A549 (cell line): Measurements from ENCODE around the gene TMEM182. TPM values are rescaled to one million over a fixed set of nuclear protein-coding genes. Genes with fewer than 3 reads are reported as not detected.

Source experiments
- ATAC-seq, 2 experiments: fragments of 200-7000 bp in 1 of 2; fragments of >200 bp in 1 of 2; cut with Nextera tagmentation in 1 of 2; cut with Tn5 transposase in 1 of 2; 3 replicates each; pipeline versions ENCODE4 v1.8.0 to v1.9.1; 2018 to 2020; ENCODE audit warnings: mild to moderate bottlenecking in 1 of 2, moderate library complexity in 1 of 2
- CTCF ChIA-PET: fragments of 300-600 bp; sonication (Branson Sonifier 250); formaldehyde crosslinking; extraction: SDS; loops from one replicate; lab custom pipeline; 2021; ENCODE audit warnings: antibody characterized with exemption, inconsistent platforms; lab: Yijun Ruan, JAX
- POLR2A ChIA-PET: fragments of 350-600 bp; formaldehyde crosslinking; extraction: SDS; loops from one replicate; lab custom pipeline; 2021; ENCODE audit warnings: antibody characterized with exemption, inconsistent platforms; lab: Yijun Ruan, JAX
- DNase-seq, 2 experiments: peaks; one replicate each; pipeline versions ENCODE4 v3.0.0 to v3.0.0-alpha.2; 2011 to 2016; ENCODE audit warnings: low read depth in 1 of 2, low spot score in 1 of 2
- FAIRE-seq: peaks from 2 replicates; lab custom pipeline; 2011; peaks lifted over from hg19 to GRCh38; lab: Jason Lieb, UNC
- H3K27ac ChIP-seq, 2 experiments: fragments of >200 bp; sonication (Bioruptor Twin); formaldehyde crosslinking; 3 replicates each; pipeline ENCODE4 v1.5.1; 2016 to 2017
- H3K4me1 ChIP-seq: fragments of >200 bp; sonication (Bioruptor Twin); formaldehyde crosslinking; 3 replicates; pipeline ENCODE4 v1.6.1; 2016
- H3K4me2 ChIP-seq: fragments of >200 bp; sonication (Bioruptor Twin); formaldehyde crosslinking; 3 replicates; pipeline ENCODE4 v1.6.1; 2016
- H3K4me3 ChIP-seq: fragments of >200 bp; sonication (Bioruptor Twin); formaldehyde crosslinking; 3 replicates; pipeline ENCODE4 v1.5.1; 2016
- H3K9me3 ChIP-seq: fragments of >200 bp; sonication (Bioruptor Twin); formaldehyde crosslinking; 3 replicates; pipeline ENCODE4 v1.6.1; 2016
- CBX2 ChIP-seq: fragments of 200-600 bp; sonication (generic); IDR thresholded peaks from 2 replicates; pipeline ENCODE4 v1.6.1; 2016; ENCODE audit warnings: low read depth, mild to moderate bottlenecking, borderline replicate concordance
- CBX8 ChIP-seq: fragments of 200-600 bp; sonication (generic); IDR thresholded peaks from 2 replicates; pipeline ENCODE4 v1.6.1; 2016
- CEBPB ChIP-seq, 2 experiments: fragments of >200 bp in 1 of 2; sonication (Bioruptor Twin) in 1 of 2; formaldehyde crosslinking in 1 of 2; IDR thresholded peaks; 2 replicates each; pipeline ENCODE4 v1.6.1; 2012 to 2016
- EHF ChIP-seq: fragments of 250-450 bp; sonication (Bioruptor Pico); IDR thresholded peaks from 2 replicates; pipeline ENCODE4 v1.5.0; 2020; ENCODE audit warnings: mild to moderate bottlenecking
- ESRRA ChIP-seq: fragments of 150-350 bp; IDR thresholded peaks from 2 replicates; pipeline ENCODE4 v1.6.1; 2014; ENCODE audit warnings: mild to moderate bottlenecking, low read length, borderline replicate concordance
- FOSB ChIP-seq: fragments of 250-450 bp; sonication (Bioruptor Pico); IDR thresholded peaks from 2 replicates; pipeline ENCODE4 v1.5.0; 2020; ENCODE audit warnings: mild to moderate bottlenecking, moderate library complexity
- FOSL2 ChIP-seq, 2 experiments: fragments of 450-650 bp in 1 of 2; fragments of >200 bp in 1 of 2; sonication (Bioruptor Twin) in 1 of 2; formaldehyde crosslinking; IDR thresholded peaks; 2 replicates each; pipeline versions ENCODE4 v1.5.0 to v1.6.1; 2016 to 2020; ENCODE audit warnings: mild to moderate bottlenecking in 1 of 2, moderate library complexity in 1 of 2
- FOXS1 ChIP-seq: fragments of 250-450 bp; sonication (Bioruptor Pico); IDR thresholded peaks from 2 replicates; pipeline ENCODE4 v1.5.0; 2020; ENCODE audit warnings: mild to moderate bottlenecking, moderate library complexity
- HOXA7 ChIP-seq: fragments of 250-450 bp; sonication (Bioruptor Pico); IDR thresholded peaks from 2 replicates; pipeline ENCODE4 v1.5.0; 2020; ENCODE audit warnings: mild to moderate bottlenecking, moderate library complexity
- JUN ChIP-seq, 2 experiments: fragments of >200 bp; sonication (Bioruptor Twin); formaldehyde crosslinking; IDR thresholded peaks; 2 replicates in 1 of 2; 3 replicates in 1 of 2; pipeline ENCODE4 v1.6.1; 2016 to 2017
- JUNB ChIP-seq: fragments of >200 bp; sonication (Bioruptor Twin); formaldehyde crosslinking; IDR thresholded peaks from 2 replicates; pipeline ENCODE4 v1.6.1; 2016
- MAZ ChIP-seq: fragments of 150-350 bp; IDR thresholded peaks from 2 replicates; pipeline ENCODE4 v1.6.1; 2014; ENCODE audit warnings: antibody characterized with exemption, low read depth, low read length, borderline replicate concordance
- TFCP2L1 ChIP-seq: fragments of 250-450 bp; sonication (Bioruptor Pico); IDR thresholded peaks from 2 replicates; pipeline ENCODE4 v1.5.0; 2021; ENCODE audit warnings: mild to moderate bottlenecking
- ZNF302 ChIP-seq: fragments of 250-450 bp; sonication (Bioruptor Pico); IDR thresholded peaks from 2 replicates; pipeline ENCODE4 v1.9.0; 2021; ENCODE audit warnings: inconsistent platforms, mild to moderate bottlenecking, moderate library complexity
- WGBS: methylation state at CpG from one replicate; pipeline ENCODE4 v1.1.6; 2017; ENCODE audit errors: missing lambda C conversion rate; 5-methylcytosine and 5-hydroxymethylcytosine counted together
- polyA plus RNA-seq, 4 experiments: library from polyadenylated mRNA; depleted of rRNA in 3 of 4; stranded (reverse); fragments of >200 nt; fragmentation: RNase III in 1 of 4; extraction: RNeasy Plus Mini Kit Qiagen cat#74134 plus additional on column Dnase treatment in 1 of 4; gene quantifications; 2 replicates in 3 of 4; 3 replicates in 1 of 4; pipeline ENCODE4 v1.2.3, GENCODE V29; 2011 to 2017
- TF ChIP-seq, protein P1 (sequence below): IDR thresholded peaks from 2 replicates; pipeline ENCODE4 v1.6.1; 2012
- TF ChIP-seq, protein P2 (sequence below): fragments of 250-450 bp; sonication (Bioruptor Pico); IDR thresholded peaks from 2 replicates; pipeline ENCODE4 v1.5.0; 2021; ENCODE audit warnings: mild to moderate bottlenecking, moderate library complexity, borderline replicate concordance
- TF ChIP-seq, protein P3 (sequence below): fragments of 200-600 bp; sonication (generic); IDR thresholded peaks from 2 replicates; pipeline ENCODE4 v1.6.1; 2016; ENCODE audit warnings: antibody characterized with exemption, mild to moderate bottlenecking, moderate library complexity
- TF ChIP-seq, protein P4 (sequence below): fragments of 450-650 bp; IDR thresholded peaks from 2 replicates; pipeline ENCODE4 v1.6.1; 2014; ENCODE audit warnings: antibody characterized with exemption

TMEM182 gene
- polyA plus RNA-seq, 2 of the 4 experiments (the other 2 are of a cell fraction) = 5.3 to 13.1 TPM

DNA sequence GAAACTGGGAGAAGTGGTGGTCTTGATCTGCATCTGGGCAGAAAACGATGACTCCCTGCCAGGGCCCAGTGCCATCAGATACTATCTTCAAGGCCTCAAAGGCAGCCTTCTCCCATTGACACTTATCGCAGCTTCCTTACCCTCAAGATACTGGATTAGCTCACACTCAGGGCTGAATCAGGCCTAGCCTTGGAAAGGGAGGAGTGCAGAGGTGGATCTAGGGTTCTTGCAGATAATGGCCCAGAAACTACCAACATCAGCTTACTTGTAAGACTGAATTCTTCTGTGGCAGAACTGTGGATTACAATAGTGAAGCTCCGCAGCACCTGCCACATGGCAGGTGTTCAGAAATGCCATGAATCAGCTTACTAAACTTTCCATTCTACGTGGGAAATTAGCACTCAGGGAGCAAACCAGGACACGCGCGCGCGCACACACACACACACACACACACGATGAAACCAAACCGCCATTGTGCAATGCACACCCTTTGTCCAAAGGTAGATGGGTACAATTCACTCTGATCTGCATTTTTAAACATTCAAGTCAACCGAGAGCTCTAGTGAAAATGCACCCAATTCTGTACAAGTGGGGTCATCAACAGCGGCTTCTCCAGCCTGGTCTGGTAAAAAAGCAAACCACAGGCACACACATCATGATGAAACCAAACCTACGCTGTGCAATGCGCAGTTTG, 26.3 kb upstream of the TMEM182 start:
- POLR2A ChIA-PET = no interaction called here
- no peaks in the 10 kb centered on the region for H3K9me3 ChIP-seq
- FAIRE-seq = no peak
- no peak for DNase-seq
- H3K4me2 ChIP-seq = peak overlapping the region; percentile 87
- CTCF ChIA-PET = interaction anchor here (0.9 to 3.7 kb wide), 5 partner anchors 18 to 263 kb away, joined by 3 to 21 read pairs (median 4); partner anchors contain the start of gene SLC9A4
- H3K4me1 ChIP-seq = peaks cover 12% of the 10 kb centered on the region; the same call in 2 of the 3 replicates
- H3K27ac ChIP-seq = peak overlapping the region; percentile 90 to 93; a peak in 4 of 6 replicates
- no peak; a peak in 1 of 6 replicates for ATAC-seq
- TF ChIP-seq ESRRA = no peak
- no peak for TF ChIP-seq EHF (CRISPR knock-in tag)
- no peak for TF ChIP-seq CBX2
- TF ChIP-seq, protein P1, sequence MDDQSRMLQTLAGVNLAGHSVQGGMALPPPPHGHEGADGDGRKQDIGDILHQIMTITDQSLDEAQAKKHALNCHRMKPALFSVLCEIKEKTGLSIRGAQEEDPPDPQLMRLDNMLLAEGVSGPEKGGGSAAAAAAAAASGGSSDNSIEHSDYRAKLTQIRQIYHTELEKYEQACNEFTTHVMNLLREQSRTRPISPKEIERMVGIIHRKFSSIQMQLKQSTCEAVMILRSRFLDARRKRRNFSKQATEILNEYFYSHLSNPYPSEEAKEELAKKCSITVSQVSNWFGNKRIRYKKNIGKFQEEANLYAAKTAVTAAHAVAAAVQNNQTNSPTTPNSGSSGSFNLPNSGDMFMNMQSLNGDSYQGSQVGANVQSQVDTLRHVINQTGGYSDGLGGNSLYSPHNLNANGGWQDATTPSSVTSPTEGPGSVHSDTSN = no peak
- 0 out of 4 replicates have a peak, but pooled peaks of 1 of the 2 experiments have one; percentile 12 for TF ChIP-seq CEBPB (IDR thresholded peaks at IDR 0.05)
- H3K4me3 ChIP-seq = peak overlapping the region; percentile 91
- WGBS = 84% methylated on average over 15 of the region's 15 CpGs

DNA sequence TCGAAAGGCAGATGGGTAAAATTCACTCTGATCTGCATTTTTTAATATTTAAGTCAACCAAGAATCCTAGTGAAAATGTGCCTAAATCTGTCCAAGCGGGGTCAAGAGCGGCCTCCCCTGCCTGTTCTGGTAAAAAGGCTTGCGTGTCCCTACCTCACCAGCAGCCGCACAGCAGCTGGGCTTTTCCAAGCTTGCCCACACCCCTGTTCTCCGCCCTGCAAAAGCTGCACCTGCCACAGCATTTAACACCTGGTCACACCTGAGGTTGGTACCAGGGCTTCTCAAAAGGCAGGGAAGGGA, 25.8 kb upstream of the TMEM182 start:
- ATAC-seq (peak; percentile 73 to 75), FAIRE-seq (no peak), DNase-seq (no peak)
- Histone ChIP-seq H3K27ac (peak overlapping the region; percentile 90 to 93), H3K4me2 (peak overlapping the region; percentile 87), H3K9me3 (no peaks in the 10 kb centered on the region), H3K4me3 (peak overlapping the region; percentile 91), H3K4me1 (peaks cover 12% of the 10 kb centered on the region; the same call in 2 of the 3 replicates)
- TF ChIP-seq CBX8 (no peak), CEBPB (IDR thresholded peaks at IDR 0.05) (no peak), TFCP2L1 (CRISPR knock-in tag) (no peak), FOSL2 (IDR thresholded peaks at IDR 0.05) (no peak), FOSL2 (CRISPR knock-in tag; IDR thresholded peaks at IDR 0.05) (no peak), JUNB (no peak), CBX2 (no peak), HOXA7 (CRISPR knock-in tag) (no peak), FOSB (CRISPR knock-in tag) (no peak), JUN (IDR thresholded peaks at IDR 0.05) (no peak), MAZ (no peak), ZNF302 (CRISPR knock-in tag) (no peak), FOXS1 (CRISPR knock-in tag) (no peak), EHF (CRISPR knock-in tag) (no peak)
- TF ChIP-seq, protein P2, sequence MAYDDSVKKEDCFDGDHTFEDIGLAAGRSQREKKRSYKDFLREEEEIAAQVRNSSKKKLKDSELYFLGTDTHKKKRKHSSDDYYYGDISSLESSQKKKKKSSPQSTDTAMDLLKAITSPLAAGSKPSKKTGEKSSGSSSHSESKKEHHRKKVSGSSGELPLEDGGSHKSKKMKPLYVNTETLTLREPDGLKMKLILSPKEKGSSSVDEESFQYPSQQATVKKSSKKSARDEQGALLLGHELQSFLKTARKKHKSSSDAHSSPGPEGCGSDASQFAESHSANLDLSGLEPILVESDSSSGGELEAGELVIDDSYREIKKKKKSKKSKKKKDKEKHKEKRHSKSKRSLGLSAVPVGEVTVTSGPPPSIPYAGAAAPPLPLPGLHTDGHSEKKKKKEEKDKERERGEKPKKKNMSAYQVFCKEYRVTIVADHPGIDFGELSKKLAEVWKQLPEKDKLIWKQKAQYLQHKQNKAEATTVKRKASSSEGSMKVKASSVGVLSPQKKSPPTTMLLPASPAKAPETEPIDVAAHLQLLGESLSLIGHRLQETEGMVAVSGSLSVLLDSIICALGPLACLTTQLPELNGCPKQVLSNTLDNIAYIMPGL = no peak
- TF ChIP-seq, protein P3, sequence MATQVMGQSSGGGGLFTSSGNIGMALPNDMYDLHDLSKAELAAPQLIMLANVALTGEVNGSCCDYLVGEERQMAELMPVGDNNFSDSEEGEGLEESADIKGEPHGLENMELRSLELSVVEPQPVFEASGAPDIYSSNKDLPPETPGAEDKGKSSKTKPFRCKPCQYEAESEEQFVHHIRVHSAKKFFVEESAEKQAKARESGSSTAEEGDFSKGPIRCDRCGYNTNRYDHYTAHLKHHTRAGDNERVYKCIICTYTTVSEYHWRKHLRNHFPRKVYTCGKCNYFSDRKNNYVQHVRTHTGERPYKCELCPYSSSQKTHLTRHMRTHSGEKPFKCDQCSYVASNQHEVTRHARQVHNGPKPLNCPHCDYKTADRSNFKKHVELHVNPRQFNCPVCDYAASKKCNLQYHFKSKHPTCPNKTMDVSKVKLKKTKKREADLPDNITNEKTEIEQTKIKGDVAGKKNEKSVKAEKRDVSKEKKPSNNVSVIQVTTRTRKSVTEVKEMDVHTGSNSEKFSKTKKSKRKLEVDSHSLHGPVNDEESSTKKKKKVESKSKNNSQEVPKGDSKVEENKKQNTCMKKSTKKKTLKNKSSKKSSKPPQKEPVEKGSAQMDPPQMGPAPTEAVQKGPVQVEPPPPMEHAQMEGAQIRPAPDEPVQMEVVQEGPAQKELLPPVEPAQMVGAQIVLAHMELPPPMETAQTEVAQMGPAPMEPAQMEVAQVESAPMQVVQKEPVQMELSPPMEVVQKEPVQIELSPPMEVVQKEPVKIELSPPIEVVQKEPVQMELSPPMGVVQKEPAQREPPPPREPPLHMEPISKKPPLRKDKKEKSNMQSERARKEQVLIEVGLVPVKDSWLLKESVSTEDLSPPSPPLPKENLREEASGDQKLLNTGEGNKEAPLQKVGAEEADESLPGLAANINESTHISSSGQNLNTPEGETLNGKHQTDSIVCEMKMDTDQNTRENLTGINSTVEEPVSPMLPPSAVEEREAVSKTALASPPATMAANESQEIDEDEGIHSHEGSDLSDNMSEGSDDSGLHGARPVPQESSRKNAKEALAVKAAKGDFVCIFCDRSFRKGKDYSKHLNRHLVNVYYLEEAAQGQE = no peak
- TF ChIP-seq, protein P4, sequence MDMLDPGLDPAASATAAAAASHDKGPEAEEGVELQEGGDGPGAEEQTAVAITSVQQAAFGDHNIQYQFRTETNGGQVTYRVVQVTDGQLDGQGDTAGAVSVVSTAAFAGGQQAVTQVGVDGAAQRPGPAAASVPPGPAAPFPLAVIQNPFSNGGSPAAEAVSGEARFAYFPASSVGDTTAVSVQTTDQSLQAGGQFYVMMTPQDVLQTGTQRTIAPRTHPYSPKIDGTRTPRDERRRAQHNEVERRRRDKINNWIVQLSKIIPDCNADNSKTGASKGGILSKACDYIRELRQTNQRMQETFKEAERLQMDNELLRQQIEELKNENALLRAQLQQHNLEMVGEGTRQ = no peak
- POLR2A ChIA-PET = no interaction called here
- CTCF ChIA-PET = interaction anchor here (0.9 to 3.7 kb wide), 7 partner anchors 12 to 263 kb away, joined by 3 to 21 read pairs (median 4); partner anchors contain the start of gene SLC9A4
- WGBS = 50% methylated on average over 6 of the region's 6 CpGs
